ENCODE measurements around the gene FSTL5. TPM values are rescaled to one million over a fixed set of nuclear protein-coding genes. Genes with fewer than 3 reads are reported as not detected.

FSTL5 gene
- total and polyA plus RNA-seq, 2 of the 13 experiments (the other 11 are each of a cell fraction or from before 2014, with no cell fraction given): 0.03 to 0.07 TPM

DNA sequence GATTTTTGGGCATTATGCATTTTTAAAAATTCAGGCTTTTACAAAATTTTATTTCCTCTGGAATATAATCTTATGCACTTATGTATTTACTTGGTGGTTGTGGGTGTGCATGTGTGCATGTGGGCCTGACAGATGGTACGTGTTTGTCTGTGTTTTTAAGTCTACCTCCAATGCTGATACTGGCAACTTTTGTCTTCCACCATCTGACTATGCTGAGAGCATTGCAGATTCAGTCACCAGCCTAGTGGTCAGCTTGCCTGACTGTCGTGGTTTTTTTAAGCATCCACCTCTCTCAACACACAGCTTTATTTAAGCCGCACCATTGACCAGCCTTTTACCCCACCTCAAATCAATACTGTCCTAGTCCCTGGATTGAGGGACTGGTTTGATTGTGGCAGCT lies 37.1 kb downstream of the FSTL5 start:
- Histone ChIP-seq H3K79me2 (ENCODE audit: insufficient read depth, low read length) (no peaks in the 10 kb centered on the region), H2AFZ (ENCODE audit: low read length) (no peak overlapping the region), H3K4me1 (ENCODE audit: insufficient read depth, low read length) (no peaks in the 10 kb centered on the region), H3K4me3 (replicated peaks in 1 of 3; ENCODE audit: insufficient read depth in 1 of 3, low read depth in 2 of 3, low read length in 3 of 3) (no peak overlapping the region), H3K27me3 (ENCODE audit: control insufficient read depth in 1 of 2, insufficient read depth in 2 of 2, low read length in 2 of 2) (no peaks in the 10 kb centered on the region), H3K9ac (ENCODE audit: insufficient read depth, low read depth, low read length) (no peak overlapping the region), H3K36me3 (replicated peaks in 1 of 2; ENCODE audit: control insufficient read depth in 1 of 2, insufficient read depth in 2 of 2, low read length in 2 of 2) (no peaks in the 10 kb centered on the region), H4K20me1 (ENCODE audit: insufficient read depth, low read length) (no peaks in the 10 kb centered on the region), H3K27ac (ENCODE audit: extremely low read length, insufficient read depth, low read length) (no peak overlapping the region), H3K9me3 (ENCODE audit: low read length) (no peaks in the 10 kb centered on the region), H3K4me2 (ENCODE audit: low read depth, low read length) (no peak overlapping the region)
- ATAC-seq (no peak), FAIRE-seq (no peak), DNase-seq (ENCODE audit: low spot score) (no peak)
- CTCF ChIA-PET (ENCODE audit: low intra/inter-chr PET ratio, low total read pairs): no interaction called here
- TF ChIP-seq RFX1 (IDR thresholded peaks at IDR 0.05) (no peak), ZNF292 (CRISPR knock-in tag; IDR thresholded peaks at IDR 0.05; ENCODE audit: borderline replicate concordance, low read depth) (no peak), CHD4 (IDR thresholded peaks at IDR 0.05; ENCODE audit: borderline replicate concordance, low read length) (no peak), SP5 (CRISPR knock-in tag; IDR thresholded peaks at IDR 0.05; ENCODE audit: borderline replicate concordance, low read depth) (no peak), HNRNPL (IDR thresholded peaks at IDR 0.05; ENCODE audit: low read depth, low read length) (no peak), ARNT (IDR thresholded peaks at IDR 0.05) (no peak)
- TF ChIP-seq, protein P1, sequence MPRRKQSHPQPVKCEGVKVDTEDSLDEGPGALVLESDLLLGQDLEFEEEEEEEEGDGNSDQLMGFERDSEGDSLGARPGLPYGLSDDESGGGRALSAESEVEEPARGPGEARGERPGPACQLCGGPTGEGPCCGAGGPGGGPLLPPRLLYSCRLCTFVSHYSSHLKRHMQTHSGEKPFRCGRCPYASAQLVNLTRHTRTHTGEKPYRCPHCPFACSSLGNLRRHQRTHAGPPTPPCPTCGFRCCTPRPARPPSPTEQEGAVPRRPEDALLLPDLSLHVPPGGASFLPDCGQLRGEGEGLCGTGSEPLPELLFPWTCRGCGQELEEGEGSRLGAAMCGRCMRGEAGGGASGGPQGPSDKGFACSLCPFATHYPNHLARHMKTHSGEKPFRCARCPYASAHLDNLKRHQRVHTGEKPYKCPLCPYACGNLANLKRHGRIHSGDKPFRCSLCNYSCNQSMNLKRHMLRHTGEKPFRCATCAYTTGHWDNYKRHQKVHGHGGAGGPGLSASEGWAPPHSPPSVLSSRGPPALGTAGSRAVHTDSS (CRISPR knock-in tag; conservative IDR thresholded peaks at IDR 0.05): no peak
- TF ChIP-seq, protein P2, sequence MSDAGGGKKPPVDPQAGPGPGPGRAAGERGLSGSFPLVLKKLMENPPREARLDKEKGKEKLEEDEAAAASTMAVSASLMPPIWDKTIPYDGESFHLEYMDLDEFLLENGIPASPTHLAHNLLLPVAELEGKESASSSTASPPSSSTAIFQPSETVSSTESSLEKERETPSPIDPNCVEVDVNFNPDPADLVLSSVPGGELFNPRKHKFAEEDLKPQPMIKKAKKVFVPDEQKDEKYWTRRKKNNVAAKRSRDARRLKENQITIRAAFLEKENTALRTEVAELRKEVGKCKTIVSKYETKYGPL (CRISPR knock-in tag; IDR thresholded peaks at IDR 0.05): no peak
- TF ChIP-seq, protein P3, sequence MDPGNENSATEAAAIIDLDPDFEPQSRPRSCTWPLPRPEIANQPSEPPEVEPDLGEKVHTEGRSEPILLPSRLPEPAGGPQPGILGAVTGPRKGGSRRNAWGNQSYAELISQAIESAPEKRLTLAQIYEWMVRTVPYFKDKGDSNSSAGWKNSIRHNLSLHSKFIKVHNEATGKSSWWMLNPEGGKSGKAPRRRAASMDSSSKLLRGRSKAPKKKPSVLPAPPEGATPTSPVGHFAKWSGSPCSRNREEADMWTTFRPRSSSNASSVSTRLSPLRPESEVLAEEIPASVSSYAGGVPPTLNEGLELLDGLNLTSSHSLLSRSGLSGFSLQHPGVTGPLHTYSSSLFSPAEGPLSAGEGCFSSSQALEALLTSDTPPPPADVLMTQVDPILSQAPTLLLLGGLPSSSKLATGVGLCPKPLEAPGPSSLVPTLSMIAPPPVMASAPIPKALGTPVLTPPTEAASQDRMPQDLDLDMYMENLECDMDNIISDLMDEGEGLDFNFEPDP (CRISPR knock-in tag; conservative IDR thresholded peaks at IDR 0.05): no peak
- TF ChIP-seq, protein P4, sequence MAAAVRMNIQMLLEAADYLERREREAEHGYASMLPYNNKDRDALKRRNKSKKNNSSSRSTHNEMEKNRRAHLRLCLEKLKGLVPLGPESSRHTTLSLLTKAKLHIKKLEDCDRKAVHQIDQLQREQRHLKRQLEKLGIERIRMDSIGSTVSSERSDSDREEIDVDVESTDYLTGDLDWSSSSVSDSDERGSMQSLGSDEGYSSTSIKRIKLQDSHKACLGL (CRISPR knock-in tag; IDR thresholded peaks at IDR 0.05): no peak
- TF ChIP-seq, protein P5, sequence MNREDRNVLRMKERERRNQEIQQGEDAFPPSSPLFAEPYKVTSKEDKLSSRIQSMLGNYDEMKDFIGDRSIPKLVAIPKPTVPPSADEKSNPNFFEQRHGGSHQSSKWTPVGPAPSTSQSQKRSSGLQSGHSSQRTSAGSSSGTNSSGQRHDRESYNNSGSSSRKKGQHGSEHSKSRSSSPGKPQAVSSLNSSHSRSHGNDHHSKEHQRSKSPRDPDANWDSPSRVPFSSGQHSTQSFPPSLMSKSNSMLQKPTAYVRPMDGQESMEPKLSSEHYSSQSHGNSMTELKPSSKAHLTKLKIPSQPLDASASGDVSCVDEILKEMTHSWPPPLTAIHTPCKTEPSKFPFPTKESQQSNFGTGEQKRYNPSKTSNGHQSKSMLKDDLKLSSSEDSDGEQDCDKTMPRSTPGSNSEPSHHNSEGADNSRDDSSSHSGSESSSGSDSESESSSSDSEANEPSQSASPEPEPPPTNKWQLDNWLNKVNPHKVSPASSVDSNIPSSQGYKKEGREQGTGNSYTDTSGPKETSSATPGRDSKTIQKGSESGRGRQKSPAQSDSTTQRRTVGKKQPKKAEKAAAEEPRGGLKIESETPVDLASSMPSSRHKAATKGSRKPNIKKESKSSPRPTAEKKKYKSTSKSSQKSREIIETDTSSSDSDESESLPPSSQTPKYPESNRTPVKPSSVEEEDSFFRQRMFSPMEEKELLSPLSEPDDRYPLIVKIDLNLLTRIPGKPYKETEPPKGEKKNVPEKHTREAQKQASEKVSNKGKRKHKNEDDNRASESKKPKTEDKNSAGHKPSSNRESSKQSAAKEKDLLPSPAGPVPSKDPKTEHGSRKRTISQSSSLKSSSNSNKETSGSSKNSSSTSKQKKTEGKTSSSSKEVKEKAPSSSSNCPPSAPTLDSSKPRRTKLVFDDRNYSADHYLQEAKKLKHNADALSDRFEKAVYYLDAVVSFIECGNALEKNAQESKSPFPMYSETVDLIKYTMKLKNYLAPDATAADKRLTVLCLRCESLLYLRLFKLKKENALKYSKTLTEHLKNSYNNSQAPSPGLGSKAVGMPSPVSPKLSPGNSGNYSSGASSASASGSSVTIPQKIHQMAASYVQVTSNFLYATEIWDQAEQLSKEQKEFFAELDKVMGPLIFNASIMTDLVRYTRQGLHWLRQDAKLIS (CRISPR knock-in tag; IDR thresholded peaks at IDR 0.05): no peak
- POLR2A ChIA-PET: no interaction called here
- BruUV-seq (replicated peaks): no TSS peak
- intact Hi-C loops (cut with micrococcal nuclease; ENCODE audit: unreplicated experiment) (no loop called here), in situ Hi-C loops (cut with HindIII; ENCODE audit: extremely low pct_ligation_motif_present, low pct_unique_long_range_greater_than_20kb) (no loop called here)
- 17% methylated on average over 3 of the region's 3 CpGs for WGBS (ENCODE audit: low lambda C conversion rate)
